Embryonic facial prominence (tissue), 1 donor: Measurements from ENCODE around the gene SUZ12.
"Not testable (repeated sequence)": the region's sequence is repeated elsewhere in the genome, so short reads cannot be mapped to it uniquely, and the experiment has no call there.

Experiments used
- DNase-seq: peaks from one replicate; pipeline ENCODE4 v3.0.0-alpha.2; 2016; ENCODE audit errors: extremely low spot score

The SUZ12 gene

GRCh38 chr17:31951953-31952352 is 15.1 kb downstream of the SUZ12 start:
- DNase-seq, result not testable (repeated sequence)

GRCh38 chr17:31964131-31964530 is 27.3 kb downstream of the SUZ12 start:
- not testable (repeated sequence) for DNase-seq

- no peak for DNase-seq
Measured at GRCh38 chr17:31967648-31968047, 30.8 kb downstream of the SUZ12 start.

- DNase-seq, result not testable (repeated sequence)
Measured at GRCh38 chr17:31970416-31970815, 33.6 kb downstream of the SUZ12 start.

GRCh38 chr17:31974269-31975071 is 37.7 kb downstream of the SUZ12 start:
- not testable (repeated sequence) for DNase-seq

GRCh38 chr17:31975391-31975790 is 38.6 kb downstream of the SUZ12 start:
- not testable (repeated sequence) for DNase-seq

- DNase-seq, result not testable (repeated sequence)
Measured at GRCh38 chr17:31991821-31992220, 55.0 kb downstream of the SUZ12 start.

- no peak for DNase-seq
Measured at GRCh38 chr17:31997005-31997404, 60.2 kb downstream of the SUZ12 start.

- peak; percentile 77 for DNase-seq
Measured at GRCh38 chr17:32006957-32007462, 70.2 kb downstream of the SUZ12 start, which contains the start of gene LRRC37B. LRRC37B (plus strand) TSS chr17:32007383; CDS start chr17:32021393, 14,010 bp downstream.

GRCh38 chr17:32007463-32008298 is 70.9 kb downstream of the SUZ12 start:
- peak; percentile 14 for DNase-seq

- no peak for DNase-seq
Measured at GRCh38 chr17:32009262-32009542, 72.4 kb downstream of the SUZ12 start.

GRCh38 chr17:32010114-32010513 is 73.3 kb downstream of the SUZ12 start:
- no peak for DNase-seq

- no peak for DNase-seq
Measured at GRCh38 chr17:32015245-32016013, 78.6 kb downstream of the SUZ12 start.

- DNase-seq, result no peak
Measured at GRCh38 chr17:32016231-32016630, 79.4 kb downstream of the SUZ12 start.

GRCh38 chr17:32019228-32019627 is 82.4 kb downstream of the SUZ12 start:
- DNase-seq, result no peak

GRCh38 chr17:32020943-32021614 is 84.3 kb downstream of the SUZ12 start:
- no peak for DNase-seq

GRCh38 chr17:32021615-32021955 is 84.8 kb downstream of the SUZ12 start:
- no peak for DNase-seq

GRCh38 chr17:32022554-32022953 is 85.7 kb downstream of the SUZ12 start:
- not testable (repeated sequence) for DNase-seq

- not testable (repeated sequence) for DNase-seq
Measured at GRCh38 chr17:32027271-32027670, 90.5 kb downstream of the SUZ12 start.

GRCh38 chr17:32033223-32033622 is 96.4 kb downstream of the SUZ12 start:
- no peak for DNase-seq

- DNase-seq, result not testable (repeated sequence)
Measured at GRCh38 chr17:32033812-32034211, 97.0 kb downstream of the SUZ12 start.
